ENCODE measurements around the gene HAUS2.

DNA sequence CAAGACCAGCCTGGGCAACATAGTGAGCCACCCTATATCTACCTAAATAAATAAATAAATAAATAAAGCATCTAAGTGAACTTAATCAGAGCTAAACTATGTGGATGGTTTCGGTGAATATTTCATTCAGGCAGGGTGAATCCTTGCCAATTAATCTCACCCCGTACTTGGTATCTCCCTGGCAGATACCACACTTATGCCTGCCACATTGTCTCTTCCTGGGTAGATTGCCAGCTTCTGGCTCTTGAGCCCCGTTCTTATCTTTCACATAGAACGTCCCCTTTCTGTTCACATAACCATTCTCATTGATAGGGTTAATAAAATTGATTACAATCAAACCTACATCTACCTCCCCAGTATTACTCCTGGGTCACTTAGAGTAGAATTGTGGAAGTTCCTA is 46.2 kb upstream of the HAUS2 start:
- TF ChIP-seq, protein P1, sequence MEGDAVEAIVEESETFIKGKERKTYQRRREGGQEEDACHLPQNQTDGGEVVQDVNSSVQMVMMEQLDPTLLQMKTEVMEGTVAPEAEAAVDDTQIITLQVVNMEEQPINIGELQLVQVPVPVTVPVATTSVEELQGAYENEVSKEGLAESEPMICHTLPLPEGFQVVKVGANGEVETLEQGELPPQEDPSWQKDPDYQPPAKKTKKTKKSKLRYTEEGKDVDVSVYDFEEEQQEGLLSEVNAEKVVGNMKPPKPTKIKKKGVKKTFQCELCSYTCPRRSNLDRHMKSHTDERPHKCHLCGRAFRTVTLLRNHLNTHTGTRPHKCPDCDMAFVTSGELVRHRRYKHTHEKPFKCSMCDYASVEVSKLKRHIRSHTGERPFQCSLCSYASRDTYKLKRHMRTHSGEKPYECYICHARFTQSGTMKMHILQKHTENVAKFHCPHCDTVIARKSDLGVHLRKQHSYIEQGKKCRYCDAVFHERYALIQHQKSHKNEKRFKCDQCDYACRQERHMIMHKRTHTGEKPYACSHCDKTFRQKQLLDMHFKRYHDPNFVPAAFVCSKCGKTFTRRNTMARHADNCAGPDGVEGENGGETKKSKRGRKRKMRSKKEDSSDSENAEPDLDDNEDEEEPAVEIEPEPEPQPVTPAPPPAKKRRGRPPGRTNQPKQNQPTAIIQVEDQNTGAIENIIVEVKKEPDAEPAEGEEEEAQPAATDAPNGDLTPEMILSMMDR (IDR thresholded peaks at IDR 0.05), result no peak
- TF ChIP-seq POLR2A (IDR thresholded peaks at IDR 0.05), result no peak

All from esophagus squamous epithelium (tissue), 4 donors.